Hepatocyte (in vitro differentiated cells): ENCODE measurements around the gene MACO1. TPM values are rescaled to one million over a fixed set of nuclear protein-coding genes. Genes with fewer than 3 reads are reported as not detected.

Experiments used
- DNase-seq: peaks from one replicate; pipeline ENCODE4 v3.0.0-alpha.2; 2016; ENCODE audit warnings: low spot score
- H2AFZ ChIP-seq: fragments of 200-600 bp; sonication (generic); 2 replicates; pipeline ENCODE4 v1.6.0; 2016; ENCODE audit warnings: antibody characterized with exemption, mild to moderate bottlenecking
- H3K27ac ChIP-seq: fragments of 200-600 bp; sonication (generic); 2 replicates; pipeline ENCODE4 v1.5.1; 2016; ENCODE audit warnings: mild to moderate bottlenecking
- H3K27me3 ChIP-seq: fragments of 200-600 bp; sonication (generic); 2 replicates; pipeline ENCODE4 v1.6.1; 2016
- H3K36me3 ChIP-seq: fragments of 200-600 bp; sonication (generic); replicated peaks from 2 replicates; pipeline ENCODE4 v1.5.1; 2016; ENCODE audit warnings: low read depth; ENCODE audit not compliant: insufficient read depth
- H3K4me1 ChIP-seq: fragments of 200-600 bp; sonication (generic); 2 replicates; pipeline ENCODE4 v1.5.1; 2016; ENCODE audit warnings: mild to moderate bottlenecking, moderate library complexity; ENCODE audit not compliant: insufficient read depth
- H3K4me2 ChIP-seq: fragments of 200-600 bp; sonication (generic); 2 replicates; pipeline ENCODE4 v1.6.0; 2016
- H3K4me3 ChIP-seq: fragments of 200-600 bp; sonication (generic); 2 replicates; pipeline ENCODE4 v1.5.1; 2016; ENCODE audit warnings: mild to moderate bottlenecking
- H3K79me2 ChIP-seq: fragments of 200-600 bp; sonication (generic); 2 replicates; pipeline ENCODE4 v1.6.0; 2017; ENCODE audit warnings: mild to moderate bottlenecking
- H3K9me2 ChIP-seq: fragments of 200-600 bp; sonication (generic); replicated peaks from 2 replicates; pipeline ENCODE4 v1.6.0; 2017; ENCODE audit warnings: mild to moderate bottlenecking; ENCODE audit not compliant: insufficient read depth
- H3K9me3 ChIP-seq: fragments of 200-600 bp; sonication (generic); 2 replicates; pipeline ENCODE4 v1.5.1; 2016; ENCODE audit warnings: low read depth, mild to moderate bottlenecking
- H4K20me1 ChIP-seq: fragments of 200-600 bp; sonication (generic); 2 replicates; pipeline ENCODE4 v1.6.0; 2016; ENCODE audit warnings: mild to moderate bottlenecking; ENCODE audit not compliant: insufficient read depth, poor library complexity, severe bottlenecking
- CTCF ChIP-seq: fragments of 200-600 bp; sonication (generic); IDR thresholded peaks from 2 replicates; pipeline ENCODE4 v1.5.1; 2016; ENCODE audit warnings: antibody characterized with exemption, mild to moderate bottlenecking; ENCODE audit not compliant: poor library complexity
- EZH2 ChIP-seq: fragments of 200-600 bp; sonication (generic); IDR thresholded peaks from 2 replicates; pipeline ENCODE4 v1.6.1; 2016; ENCODE audit warnings: antibody characterized with exemption, mild to moderate bottlenecking, borderline replicate concordance
- EZH2phosphoT487 ChIP-seq: fragments of 200-600 bp; sonication (generic); IDR thresholded peaks from one replicate; pipeline ENCODE4 v1.6.1; 2018; ENCODE audit warnings: antibody characterized with exemption, mild to moderate bottlenecking, low read depth, moderate library complexity; ENCODE audit not compliant: unreplicated experiment, severe bottlenecking
- WGBS: methylation state at CpG from one replicate; pipeline ENCODE4 v1.1.6; 2016; ENCODE audit warnings: low lambda C conversion rate; ENCODE audit errors: missing lambda C conversion rate; 5-methylcytosine and 5-hydroxymethylcytosine counted together
- polyA plus RNA-seq: library from polyadenylated mRNA; unstranded; fragments of >200 nt; fragmentation: Nextera tagmentation; extraction: Ambion mirVana; gene quantifications from 2 replicates; pipeline ENCODE4 v1.2.1, GENCODE V29; 2016
- total RNA-seq: library from RNA; depleted of rRNA; stranded (reverse); fragments of >200 nt; gene quantifications from 2 replicates; pipeline ENCODE4 v1.2.3, GENCODE V29; 2014

MACO1 gene
- total and polyA plus RNA-seq, 2 experiments from 2014 or later, result 14.1 to 27.0 TPM

GRCh38 chr1:25549273-25550154, 118.8 kb downstream of the MACO1 start:
- Histone ChIP-seq H2AFZ (no peak overlapping the region), H3K4me1 (peaks cover 18% of the 10 kb centered on the region), H3K27ac (peak overlapping the region; percentile 74), H3K36me3 (no peaks in the 10 kb centered on the region), H3K9me3 (no peaks in the 10 kb centered on the region), H3K27me3 (no peaks in the 10 kb centered on the region), H3K79me2 (peaks cover 49% of the 10 kb centered on the region), H4K20me1 (no peaks in the 10 kb centered on the region), H3K4me3 (no peak overlapping the region), H3K4me2 (peak overlapping the region; percentile 6), H3K9me2 (no peaks in the 10 kb centered on the region)
- TF ChIP-seq EZH2 (no peak), EZH2phosphoT487 (no peak), CTCF (no peak)
- peak; percentile 74 for DNase-seq
- 73% methylated on average over 19 of the region's 19 CpGs for WGBS

Other genes with a start within 250 kb of the MACO1 start
- gene SYF2, start 198.4 kb upstream of the MACO1 start, total RNA-seq, result 53.6 and 66.3 TPM in 2 replicates
- 34.2 and 49.2 TPM in 2 replicates for gene SYF2, start 198.4 kb upstream of the MACO1 start, polyA plus RNA-seq
- gene RSRP1, start 183.4 kb upstream of the MACO1 start, total RNA-seq, result 90.4 and 153 TPM in 2 replicates
- gene RSRP1, start 183.4 kb upstream of the MACO1 start, polyA plus RNA-seq, result 160 and 236 TPM in 2 replicates
- gene RHD, start 158.4 kb upstream of the MACO1 start, total RNA-seq, result not detected in 2 replicates
- 0.12 and 0.19 TPM in 2 replicates for gene RHD, start 158.4 kb upstream of the MACO1 start, polyA plus RNA-seq
- gene TMEM50A, start 92.6 kb upstream of the MACO1 start, total RNA-seq, result 98.2 and 99.1 TPM in 2 replicates
- gene TMEM50A, start 92.6 kb upstream of the MACO1 start, polyA plus RNA-seq, result 136 and 151 TPM in 2 replicates
- gene RHCE, start 10.1 kb upstream of the MACO1 start, total RNA-seq, result 1.4 and 8.8 TPM in 2 replicates
- 0.27 and 0.80 TPM in 2 replicates for gene RHCE, start 10.1 kb upstream of the MACO1 start, polyA plus RNA-seq
- 17.3 and 20.5 TPM in 2 replicates for gene LDLRAP1, start 112.7 kb downstream of the MACO1 start, total RNA-seq
- 21.1 and 27.5 TPM in 2 replicates for gene LDLRAP1, start 112.7 kb downstream of the MACO1 start, polyA plus RNA-seq
- 19.9 and 20.6 TPM in 2 replicates for gene MAN1C1, start 185.9 kb downstream of the MACO1 start, total RNA-seq
- 24.6 and 29.3 TPM in 2 replicates for gene MAN1C1, start 185.9 kb downstream of the MACO1 start, polyA plus RNA-seq